GM04503 (cell line): ENCODE measurements around the gene FARP1.
"Not testable (repeated sequence)": the region's sequence is repeated elsewhere in the genome, so short reads cannot be mapped to it uniquely, and the experiment has no call there.

Source experiments
- DNase-seq: peaks from one replicate; pipeline ENCODE4 v3.0.0-alpha.2; 2012; ENCODE audit warnings: low read depth

FARP1 gene

DNA sequence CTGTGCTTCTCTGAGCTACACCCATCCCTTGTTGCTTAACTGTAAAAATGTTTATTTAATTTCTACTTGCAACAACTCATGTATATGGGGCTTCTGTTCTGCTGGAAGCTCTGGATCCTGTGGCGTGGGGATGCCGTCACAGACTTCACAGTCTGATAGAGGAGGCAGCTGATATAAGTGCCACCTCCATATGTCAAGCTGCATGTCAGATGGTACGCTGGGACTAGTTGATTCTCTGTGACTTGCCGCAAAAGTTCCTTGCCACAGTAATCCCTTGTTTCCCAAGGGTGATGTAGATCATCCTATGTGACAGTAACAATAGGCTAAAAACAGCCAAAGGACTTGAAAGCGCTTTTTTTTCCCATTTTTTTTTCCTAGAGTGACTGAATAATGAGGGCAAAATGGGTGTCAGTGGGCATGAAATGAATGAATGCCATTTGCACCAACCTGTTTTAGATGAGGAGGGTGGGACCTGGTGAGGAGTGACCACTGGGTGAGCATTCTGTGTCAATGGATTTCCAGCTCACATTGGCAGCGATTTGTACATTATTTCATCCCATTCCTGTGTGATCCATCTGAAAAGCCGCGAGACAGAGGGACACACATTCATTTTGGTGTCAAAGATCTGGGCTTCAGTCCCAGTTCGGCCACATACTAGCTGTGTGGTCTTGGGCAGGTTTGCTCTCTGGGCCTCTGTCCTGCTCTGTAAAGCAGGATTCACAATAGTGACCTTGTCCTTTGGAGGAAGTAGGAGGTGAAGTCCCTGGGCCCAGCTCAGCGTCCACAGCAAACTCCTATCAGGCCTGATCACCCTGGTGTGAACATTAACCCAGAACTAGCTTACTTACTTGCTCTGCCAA lies 123.0 kb downstream of the FARP1 start:
- peak; percentile 32 for DNase-seq

DNA sequence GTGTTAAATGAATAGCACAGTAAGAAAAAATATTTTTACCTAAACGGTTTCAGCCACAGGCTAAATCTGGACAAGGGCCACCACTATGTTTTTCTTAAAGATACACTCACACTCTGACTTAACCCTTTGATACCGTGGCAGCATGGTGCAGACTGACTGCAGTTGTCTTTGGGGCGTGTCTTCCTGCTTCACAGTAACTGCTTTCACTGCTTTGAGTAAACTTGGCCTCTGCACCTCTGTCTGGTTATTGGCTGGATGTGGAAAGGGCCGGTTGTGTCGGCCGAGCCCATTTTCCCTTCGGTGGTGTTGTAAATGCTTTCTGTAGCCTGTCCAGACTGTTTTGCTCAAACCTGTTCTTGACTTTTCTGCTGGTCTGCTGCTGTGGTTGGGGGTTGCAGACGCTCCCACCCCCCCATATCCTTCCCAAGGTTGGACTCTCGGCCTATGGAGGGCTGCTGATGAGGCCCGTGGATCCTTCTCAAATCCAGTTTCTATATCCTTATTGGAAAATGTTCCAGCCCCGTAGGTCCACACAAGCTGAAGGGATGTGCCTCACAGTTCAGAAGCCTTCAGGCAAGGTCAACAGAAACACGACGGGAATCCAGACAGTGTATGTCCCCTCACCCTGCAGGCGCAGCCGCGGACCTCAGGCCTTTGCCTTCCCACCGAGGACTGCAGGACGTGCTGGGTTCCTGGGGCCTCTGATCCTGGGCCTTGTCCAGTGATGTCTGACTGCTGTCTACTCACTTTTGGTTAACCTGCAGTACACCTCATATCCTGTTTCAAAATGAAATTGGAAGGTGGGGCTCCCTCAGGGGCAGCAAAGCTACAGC lies 124.4 kb downstream of the FARP1 start:
- no peak for DNase-seq

DNA sequence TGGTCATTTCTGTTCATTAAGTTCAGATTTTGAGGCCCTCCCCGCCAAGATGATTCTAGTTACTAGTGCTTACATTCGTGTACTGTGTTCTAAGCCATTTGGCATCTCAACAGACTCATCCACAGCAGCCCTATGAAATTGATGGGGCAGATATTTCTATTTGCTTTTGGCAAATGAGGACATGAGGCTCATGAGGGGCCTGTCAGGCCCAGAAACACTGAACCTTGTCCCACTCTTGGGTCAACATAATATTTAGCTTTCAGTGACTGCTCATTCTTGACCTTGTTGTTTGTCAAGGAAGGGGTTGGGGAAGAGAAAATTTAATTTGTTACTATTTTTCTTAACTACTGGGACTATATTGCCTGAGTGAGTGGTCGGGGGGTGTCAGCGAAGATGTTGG lies 126.5 kb downstream of the FARP1 start:
- DNase-seq = no peak

DNA sequence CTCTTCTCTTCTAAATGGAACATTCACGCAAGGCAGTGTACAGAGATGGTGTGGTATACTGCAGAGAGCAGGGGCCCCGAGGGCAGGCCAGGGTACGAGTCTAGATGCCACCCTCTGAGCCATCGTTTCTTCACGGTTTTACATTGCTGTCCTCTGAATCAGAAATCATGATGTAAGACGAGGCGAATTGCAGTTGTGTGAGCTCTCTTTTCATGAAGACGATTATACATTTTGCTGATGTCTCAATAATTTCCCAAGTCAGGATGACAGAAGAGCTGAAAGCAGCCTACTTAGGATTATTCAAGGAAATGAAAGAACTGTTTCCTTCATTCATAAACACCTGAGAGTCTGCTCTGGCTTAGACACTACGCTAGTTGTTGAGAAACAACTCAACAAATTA lies 127.9 kb downstream of the FARP1 start:
- DNase-seq = no peak

DNA sequence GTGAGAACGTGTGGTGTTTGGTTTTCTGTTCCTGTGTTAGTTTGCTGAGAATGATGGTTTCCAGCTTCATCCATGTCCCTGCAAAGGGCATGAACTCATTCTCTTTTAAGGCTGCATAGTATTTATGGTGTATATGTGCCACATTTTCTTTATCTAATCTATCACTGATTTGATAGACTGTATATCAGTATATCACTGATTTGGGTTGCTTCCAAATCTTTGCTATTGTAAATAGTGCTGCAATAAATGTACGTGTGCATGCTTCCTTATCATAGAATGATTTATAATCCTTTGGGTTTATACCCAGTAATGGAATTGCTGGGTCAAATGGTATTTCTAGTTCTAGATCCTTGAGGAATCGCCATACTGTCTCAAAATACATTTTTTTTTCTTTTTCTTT lies 128.8 kb downstream of the FARP1 start:
- DNase-seq = not testable (repeated sequence)

DNA sequence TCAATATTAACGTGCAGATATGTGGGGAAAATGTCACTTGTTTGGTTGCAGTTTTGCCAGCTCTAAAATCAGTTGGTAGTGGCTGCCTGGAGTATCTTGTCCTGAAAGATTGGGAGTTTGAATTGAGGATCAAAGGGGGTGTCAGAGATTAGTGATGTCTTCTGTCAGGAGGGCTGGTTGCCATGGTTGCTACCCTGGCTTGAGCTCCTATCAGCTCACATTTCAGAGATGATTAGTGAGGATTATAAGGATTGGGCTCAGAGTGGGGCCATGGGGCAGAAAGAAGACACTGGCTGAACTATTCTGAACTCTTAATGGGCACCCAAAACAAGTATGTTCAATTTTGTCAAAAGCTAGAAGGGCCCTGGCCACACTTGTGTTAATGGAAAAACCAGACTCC lies 129.7 kb downstream of the FARP1 start:
- no peak for DNase-seq

DNA sequence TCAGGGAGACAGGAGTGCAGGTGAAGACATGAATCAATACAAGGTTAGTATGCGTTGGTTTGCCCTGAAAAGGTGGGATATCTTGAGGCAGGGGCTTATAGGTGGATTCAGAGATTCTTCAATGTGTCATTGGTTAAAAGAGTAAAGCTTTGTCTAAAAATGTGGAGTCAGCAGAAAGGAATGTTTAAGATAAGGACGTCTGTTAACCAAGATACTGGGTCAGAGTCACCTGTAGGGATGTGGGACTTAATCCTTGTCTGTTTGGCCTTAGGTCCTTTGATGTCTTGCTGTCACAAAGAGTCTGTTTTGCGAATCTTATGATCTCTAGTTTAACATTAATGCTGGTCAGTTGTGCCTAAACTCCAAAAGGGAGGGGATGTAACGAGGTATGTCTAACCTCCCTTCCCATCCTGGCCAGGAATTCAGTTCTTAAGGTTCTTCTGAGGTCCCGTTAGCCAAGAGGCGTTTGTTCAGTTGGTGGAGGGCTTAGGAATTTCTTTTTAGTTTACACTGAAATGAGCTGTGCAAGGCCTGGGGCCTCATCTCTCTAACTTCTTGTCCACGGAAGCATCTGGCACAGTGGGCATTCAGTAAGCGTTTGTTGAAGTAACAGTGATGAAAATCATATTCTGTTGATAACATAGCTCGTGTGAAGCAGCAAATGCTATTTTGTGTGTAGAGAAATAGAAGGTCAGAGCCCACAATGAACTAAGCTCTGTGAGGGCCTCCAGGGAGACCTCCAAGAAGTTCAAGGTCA lies 130.4 kb downstream of the FARP1 start:
- no peak for DNase-seq

DNA sequence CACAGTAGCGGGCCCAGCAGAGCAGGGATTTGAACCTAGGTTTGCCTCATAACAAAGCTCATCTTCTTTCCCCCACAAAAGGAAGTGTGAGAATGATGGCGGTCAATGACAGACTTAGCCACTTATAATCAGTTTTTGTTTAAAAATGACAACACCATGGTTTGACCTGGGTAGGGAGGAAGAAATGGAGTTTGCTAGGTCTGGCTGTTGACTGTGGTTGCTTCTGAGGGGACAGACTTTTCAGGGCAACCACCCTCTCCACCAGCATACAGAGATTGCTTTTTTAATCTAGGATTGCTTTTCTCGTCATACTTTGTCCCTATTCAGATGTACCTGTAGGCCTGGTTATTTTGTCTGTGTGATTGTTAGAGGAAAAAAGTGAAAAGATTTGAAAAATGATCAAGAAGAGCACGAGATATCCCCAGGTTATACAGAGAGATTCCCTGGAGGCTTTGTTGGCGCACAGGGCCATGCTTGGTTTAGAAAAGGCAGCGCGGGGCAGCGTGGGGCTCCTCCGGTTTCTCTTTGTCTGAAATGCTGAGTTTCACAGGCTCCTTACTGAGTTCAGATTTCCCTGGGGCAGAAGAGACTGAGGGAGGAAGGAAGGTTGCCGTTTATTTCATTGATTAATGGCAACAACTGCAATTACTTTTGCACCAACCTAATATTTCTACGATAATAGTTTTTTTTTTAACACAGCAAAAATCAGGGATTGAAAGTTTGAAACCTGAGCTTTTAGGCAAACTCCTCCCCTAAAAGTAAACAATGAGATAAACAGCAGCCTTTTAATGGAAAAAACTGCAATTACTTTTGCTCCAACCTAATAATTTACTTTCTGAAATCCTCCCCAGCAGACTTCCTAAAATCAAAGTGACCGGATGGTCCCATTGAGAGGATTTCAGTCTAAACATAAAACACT lies 131.2 kb downstream of the FARP1 start:
- DNase-seq = no peak

DNA sequence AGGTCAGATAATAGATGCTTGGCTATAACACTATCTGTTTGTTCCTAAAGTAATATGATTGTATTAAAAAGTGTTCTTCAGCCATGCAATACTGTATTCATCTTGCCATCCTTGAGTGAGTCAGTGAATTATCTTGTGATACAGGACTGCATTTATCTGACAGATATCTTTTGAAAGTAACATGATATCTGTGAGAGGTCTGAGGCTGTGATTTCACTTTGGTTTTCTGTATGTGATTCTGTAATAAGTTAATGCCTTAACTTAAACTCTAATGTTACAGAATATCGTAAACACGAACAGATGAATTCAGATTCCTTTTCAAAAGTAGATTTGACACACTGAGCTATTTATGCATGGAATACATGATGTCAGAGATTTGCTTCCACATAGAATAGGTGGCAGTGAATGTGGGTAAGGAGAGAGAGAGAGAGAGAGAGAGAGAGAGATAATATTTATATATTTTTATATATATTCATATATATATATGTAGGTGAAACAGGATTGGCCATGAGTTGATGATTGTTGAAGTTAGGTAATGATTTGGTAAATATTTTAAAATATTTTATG lies 132.1 kb downstream of the FARP1 start:
- no peak for DNase-seq

DNA sequence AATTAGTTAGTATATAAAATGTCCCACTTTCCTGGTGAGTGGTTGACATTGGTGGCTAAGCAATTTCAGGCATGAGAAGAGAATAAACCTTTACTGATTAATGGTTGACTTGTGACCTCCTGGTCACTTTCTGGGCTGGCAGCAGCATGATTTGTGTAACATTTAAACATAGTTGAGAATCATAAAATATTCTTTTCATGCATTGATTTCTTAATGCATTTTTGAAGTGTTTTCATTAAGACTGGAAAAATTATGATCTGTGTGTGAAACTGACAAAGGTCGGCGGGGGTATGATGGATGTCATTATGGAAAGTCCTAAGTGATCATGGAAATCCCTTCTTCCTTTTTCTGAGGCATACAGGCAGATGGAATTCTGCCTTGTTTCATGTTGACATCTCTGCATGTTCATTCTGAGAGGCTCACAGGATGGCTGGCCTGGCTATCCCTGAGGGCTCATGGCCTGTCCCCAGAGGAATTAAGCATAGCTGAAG lies 132.8 kb downstream of the FARP1 start:
- DNase-seq = peak; percentile 59

DNA sequence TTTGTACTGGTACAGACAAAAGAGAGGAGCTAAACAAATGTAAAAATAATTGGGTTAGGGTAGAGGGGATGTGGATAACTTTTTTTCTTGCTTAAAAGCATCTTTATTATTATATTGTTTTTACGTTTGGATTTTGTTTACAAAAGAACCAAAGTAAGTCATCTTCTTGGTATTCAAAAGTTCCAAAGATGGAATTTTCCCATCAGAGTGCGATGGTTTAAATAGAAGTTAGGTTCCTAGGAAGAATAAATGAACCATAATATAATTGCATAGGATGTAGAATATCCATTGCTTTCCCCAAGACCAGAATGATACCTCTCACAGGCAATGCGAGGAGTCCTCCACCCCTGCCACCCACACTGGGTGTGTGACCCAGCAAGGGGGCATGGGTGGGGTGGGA lies 133.6 kb downstream of the FARP1 start:
- no peak for DNase-seq

DNA sequence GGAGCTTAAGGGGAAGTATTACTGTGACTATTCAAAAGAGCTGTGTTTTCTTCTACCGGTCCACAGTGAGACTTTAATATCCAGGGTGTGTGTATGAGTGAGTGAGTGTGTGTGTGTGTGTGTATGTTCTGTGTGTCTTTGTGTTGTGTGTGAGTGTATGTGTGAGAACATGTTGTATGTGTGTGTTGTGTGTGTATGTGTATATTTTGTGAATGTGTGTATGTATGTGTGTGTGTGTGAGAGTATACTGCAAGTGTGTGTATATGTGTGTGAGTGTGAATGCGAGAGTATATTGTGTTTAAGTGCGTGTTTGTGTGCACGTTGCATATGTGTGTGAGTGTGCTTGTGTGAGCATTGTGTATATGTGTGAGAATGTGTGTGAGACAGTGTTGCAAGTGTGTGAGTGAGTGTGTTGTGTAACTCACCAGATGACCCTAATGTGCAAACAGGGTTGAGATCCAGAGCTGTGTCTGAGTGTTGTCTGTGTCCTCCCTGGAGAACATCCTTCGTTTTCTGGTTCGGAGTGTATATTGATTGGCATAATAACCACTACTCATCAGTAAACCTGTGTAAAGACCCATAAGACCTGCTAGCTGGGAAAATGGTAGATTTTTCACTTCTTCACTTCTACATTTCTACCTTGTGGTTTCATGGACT lies 135.3 kb downstream of the FARP1 start:
- no peak for DNase-seq

DNA sequence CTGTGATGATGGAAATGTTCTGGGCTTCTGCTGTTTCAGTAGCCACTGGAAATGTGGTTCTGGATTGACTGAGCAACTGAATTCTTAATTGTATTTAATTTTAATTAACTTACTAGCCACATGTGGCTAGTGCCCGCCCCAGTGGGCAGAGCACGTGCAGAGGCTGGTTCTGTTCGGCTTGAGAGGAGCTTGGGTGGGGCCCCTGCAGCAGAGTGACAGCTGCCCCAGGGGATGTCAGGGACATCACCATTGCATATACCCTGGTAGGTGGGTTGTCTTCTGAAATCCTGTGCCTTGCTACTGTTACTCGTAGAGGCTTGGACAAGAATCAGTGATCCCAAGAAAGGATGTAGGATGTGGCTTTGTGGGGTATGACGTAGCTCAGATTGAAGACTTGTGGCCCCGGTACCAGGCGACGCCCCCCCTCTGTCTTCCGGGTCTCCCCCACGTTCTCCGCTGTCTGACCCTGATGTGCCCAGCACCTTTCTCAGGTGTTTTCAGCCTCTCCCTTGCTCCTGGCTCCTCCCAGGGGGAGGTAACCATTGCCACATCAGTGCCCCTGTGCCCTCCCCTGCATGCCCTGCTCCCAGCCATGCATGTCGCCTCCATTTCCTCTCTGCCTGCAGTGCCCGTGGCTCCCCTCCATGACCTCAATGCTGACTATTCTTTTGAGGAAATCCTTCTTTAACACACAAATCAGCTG lies 136.7 kb downstream of the FARP1 start:
- DNase-seq = no peak

DNA sequence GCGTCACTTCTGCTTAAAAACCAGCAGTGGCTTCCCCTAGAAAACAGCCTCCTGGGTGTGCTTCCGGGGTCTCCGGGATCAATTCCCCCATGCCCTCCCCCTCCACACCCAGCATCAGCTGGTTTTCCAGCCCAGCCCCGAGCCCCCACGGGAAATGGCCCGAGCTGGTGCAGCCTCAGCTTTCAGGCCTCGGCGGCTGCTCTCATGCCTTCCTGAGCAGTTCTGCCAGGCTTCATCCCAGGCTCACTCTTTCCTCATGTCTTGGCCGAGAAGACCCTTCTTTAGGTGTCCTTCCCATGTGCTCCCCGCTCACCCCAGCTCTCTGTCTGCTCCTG lies 137.2 kb downstream of the FARP1 start:
- DNase-seq = no peak

DNA sequence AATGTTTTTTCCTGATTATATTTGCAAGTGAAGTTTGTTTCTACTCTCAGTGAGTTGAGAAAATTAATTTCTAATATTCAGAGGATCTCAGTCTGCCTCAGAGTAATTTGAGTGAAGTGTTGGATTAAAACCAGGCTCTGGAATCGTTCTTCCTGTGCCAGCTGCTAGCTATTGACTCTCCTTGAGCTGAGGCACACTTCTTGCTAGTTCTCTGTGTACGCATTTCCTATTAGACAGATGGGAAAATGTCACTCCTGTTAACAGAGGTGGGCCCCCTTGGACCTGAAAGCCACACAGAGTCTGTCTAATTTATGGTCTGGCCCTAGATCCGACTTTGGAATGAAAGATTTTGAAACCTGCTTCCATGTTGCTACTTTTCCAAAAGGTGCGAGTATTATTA lies 141.8 kb downstream of the FARP1 start:
- DNase-seq = no peak

DNA sequence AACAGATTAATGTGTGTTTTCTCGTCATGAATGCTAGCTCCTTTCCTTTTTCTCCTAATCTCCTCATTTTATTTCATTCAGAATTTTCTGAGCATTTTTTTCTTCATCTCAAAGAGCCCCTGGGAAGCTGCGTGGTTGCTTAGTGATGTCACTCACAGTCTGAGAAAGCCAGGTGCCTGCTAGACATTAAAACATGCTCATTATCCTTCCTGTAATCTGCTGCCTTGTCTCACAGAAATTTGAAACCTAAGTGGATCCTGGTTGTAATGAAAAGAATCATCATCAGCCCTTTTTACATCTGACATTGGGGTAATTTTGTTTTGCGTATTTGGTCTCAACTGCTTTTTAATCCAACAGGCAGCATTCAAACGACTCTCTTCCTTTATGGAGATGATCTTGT lies 142.4 kb downstream of the FARP1 start:
- no peak for DNase-seq

DNA sequence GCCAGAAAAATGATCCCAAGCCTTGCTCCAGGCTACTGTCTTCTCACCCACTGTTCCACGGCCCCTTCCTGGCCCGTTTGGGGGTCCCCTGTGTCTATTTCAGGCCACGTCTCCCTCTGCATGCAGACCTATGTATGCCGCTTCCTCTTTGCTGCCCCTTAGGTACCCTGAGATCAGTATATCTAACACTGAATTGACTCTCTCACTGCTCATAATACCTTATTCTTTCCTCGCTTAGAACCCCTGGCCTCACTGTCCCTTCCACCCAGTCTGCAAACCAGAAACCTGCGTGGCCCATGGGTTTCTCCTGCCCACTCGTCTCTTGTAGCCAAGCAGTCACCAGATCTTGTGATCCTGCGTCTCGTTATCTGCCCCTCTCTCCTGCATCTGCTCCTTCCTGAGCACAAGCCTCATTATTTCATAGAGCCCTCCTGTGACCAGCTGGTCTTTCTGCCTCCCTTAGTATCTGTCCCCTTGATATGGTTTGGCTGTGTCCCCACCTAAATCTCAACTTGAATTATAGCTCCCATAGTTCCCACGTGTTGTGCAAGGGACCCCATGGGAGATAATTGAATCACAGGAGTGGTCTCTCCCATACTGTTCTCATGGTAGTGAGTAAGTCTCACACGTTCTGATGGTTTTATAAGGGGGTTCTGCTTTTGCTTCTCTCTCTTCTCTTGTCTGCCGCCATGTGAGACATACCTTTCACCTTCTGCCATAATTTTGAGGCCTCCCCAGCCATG lies 143.1 kb downstream of the FARP1 start:
- no peak for DNase-seq

DNA sequence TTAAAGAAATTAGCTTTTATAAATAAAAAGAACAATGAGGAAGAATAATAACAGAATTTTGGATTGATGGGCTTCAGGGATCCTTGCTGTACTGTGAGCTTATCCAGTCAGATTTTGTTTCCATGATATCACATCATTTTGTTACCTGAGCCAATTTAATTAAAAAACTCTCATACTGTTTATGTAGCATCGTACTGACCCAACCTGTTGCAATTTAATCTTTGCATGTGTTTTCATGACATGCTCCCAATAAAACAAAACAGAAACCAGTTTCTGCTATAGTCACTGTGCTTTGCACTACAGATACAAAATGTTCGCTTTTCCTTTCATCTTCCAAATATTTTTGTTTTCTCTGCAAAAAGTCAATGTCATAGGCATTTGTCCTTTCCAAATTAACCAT lies 143.9 kb downstream of the FARP1 start:
- no peak for DNase-seq

DNA sequence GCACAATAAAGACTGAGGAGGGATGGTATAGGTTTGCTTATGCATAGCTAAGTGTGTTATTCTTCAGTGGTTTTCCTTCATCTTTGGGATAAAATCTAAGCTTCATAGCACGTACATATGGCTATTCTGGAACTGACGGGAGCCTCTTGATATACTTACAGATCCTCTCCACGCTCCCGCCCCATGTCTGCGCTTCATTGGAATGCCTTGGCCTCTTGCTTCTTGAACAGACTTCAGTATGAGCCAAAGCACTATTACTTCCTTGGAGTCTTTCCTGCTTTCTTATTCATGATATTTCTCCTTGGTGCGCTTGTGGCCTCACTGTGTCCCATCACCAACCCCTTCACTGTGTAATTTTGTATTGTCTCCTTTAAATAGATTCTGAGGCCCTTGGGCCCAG lies 145.3 kb downstream of the FARP1 start:
- DNase-seq = no peak
